Endodermal cell (in vitro differentiated cells): ENCODE measurements around the gene PRSS37. TPM values are rescaled to one million over a fixed set of nuclear protein-coding genes. Genes with fewer than 3 reads are reported as not detected.

Experiments used
- DNase-seq: peaks from one replicate; pipeline ENCODE4 v3.0.0-alpha.2; 2017
- H3K27ac ChIP-seq: 2 replicates; pipeline ENCODE4 v1.5.1; 2013; ENCODE audit warnings: mild to moderate bottlenecking, low read depth, low read length, moderate library complexity
- H3K27me3 ChIP-seq: 2 replicates; pipeline ENCODE4 v1.6.1; 2013; ENCODE audit warnings: mild to moderate bottlenecking, low read length, moderate library complexity; ENCODE audit not compliant: insufficient read depth, control insufficient read depth, poor library complexity, severe bottlenecking
- H3K36me3 ChIP-seq: 2 replicates; pipeline ENCODE4 v1.7.0; 2013; ENCODE audit warnings: mild to moderate bottlenecking, low read length, moderate library complexity; ENCODE audit not compliant: control insufficient read depth, insufficient read depth
- H3K4me1 ChIP-seq: one replicate; pipeline ENCODE4 v1.7.0; 2013; ENCODE audit warnings: low read length; ENCODE audit not compliant: control insufficient read depth, insufficient read depth
- H3K4me3 ChIP-seq: 2 replicates; pipeline ENCODE4 v1.5.1; 2013; ENCODE audit warnings: mild to moderate bottlenecking, low read length, moderate library complexity
- H3K9ac ChIP-seq: 2 replicates; pipeline ENCODE4 v1.6.1; 2013; ENCODE audit warnings: mild to moderate bottlenecking, low read length, moderate library complexity; ENCODE audit not compliant: poor library complexity, severe bottlenecking; ENCODE audit errors: extremely low read depth
- H3K9me3 ChIP-seq: 2 replicates; pipeline ENCODE4 v1.6.1; 2013; ENCODE audit warnings: mild to moderate bottlenecking, low read length, moderate library complexity; ENCODE audit not compliant: control insufficient read depth
- H3K27ac Mint-ChIP-seq: 2 replicates; pipeline ENCODE4 v1.8.0; 2020; ENCODE audit warnings: mixed read lengths
- H3K27me3 Mint-ChIP-seq: 2 replicates; pipeline ENCODE4 v1.8.0; 2021; ENCODE audit warnings: mild to moderate bottlenecking, mixed read lengths; ENCODE audit not compliant: insufficient read depth
- H3K36me3 Mint-ChIP-seq: 2 replicates; pipeline ENCODE4 v1.8.0; 2020; ENCODE audit warnings: low read depth, mixed read lengths
- H3K4me1 Mint-ChIP-seq: 2 replicates; pipeline ENCODE4 v1.8.0; 2020; ENCODE audit warnings: mixed read lengths
- H3K4me3 Mint-ChIP-seq: 2 replicates; pipeline ENCODE4 v1.8.0; 2020; ENCODE audit warnings: mild to moderate bottlenecking, moderate library complexity, mixed read lengths
- H3K9me3 Mint-ChIP-seq: 2 replicates; pipeline ENCODE4 v1.8.0; 2020; ENCODE audit warnings: mild to moderate bottlenecking, mixed read lengths
- WGBS, 2 experiments: methylation state at CpG; one replicate each; pipeline versions ENCODE4 v1.1.5 to v1.1.7; 2013; ENCODE audit warnings: missing lambda C conversion rate in 2 of 2, mixed read lengths in 1 of 2; ENCODE audit not compliant: insufficient coverage in 1 of 2, insufficient read length in 1 of 2; 5-methylcytosine and 5-hydroxymethylcytosine counted together
- long read RNA-seq, 4 experiments: library from polyadenylated mRNA in 2 of 4; library from RNA in 1 of 4; library from capped mRNA in 1 of 4; stranded (forward) in 3 of 4; unstranded in 1 of 4; transcript quantifications; one replicate each; pipeline ENCODE4 v2.0.0, GENCODE V29; 2020 to 2021; ENCODE audit warnings: inconsistent platforms in 1 of 4
- polyA plus RNA-seq, 2 experiments: library from polyadenylated mRNA; stranded (reverse); fragments of 50-300 nt; gene quantifications; one replicate each; pipeline ENCODE4 v1.2.3, GENCODE V29; 2013
- total RNA-seq, 2 donors: library from RNA; stranded (reverse); fragmentation: NEBNext Ultra II Directional in 1 of 2; extraction: Animal tissue kit (Norgen Biotek cat#: 25700) in 1 of 2; gene quantifications; 2 replicates in 1 of 2; 3 replicates in 1 of 2; pipeline ENCODE4 v1.2.1, GENCODE V29; 2021
- TF ChIP-seq, protein P1 (sequence below): fragments of 200-600 bp; sonication (generic); conservative IDR thresholded peaks from 2 replicates; pipeline ENCODE4 v1.5.0; 2021; ENCODE audit warnings: antibody characterized with exemption, mild to moderate bottlenecking

Gene PRSS37
- total RNA-seq = not detected
- polyA plus RNA-seq (2013, experiment 1 of 2) = not detected
- not detected for polyA plus RNA-seq (2013, experiment 2 of 2)
- long read RNA-seq, experiment 1 = 0 reads
- long read RNA-seq, experiment 2 = 0 reads
- long read RNA-seq, experiment 3 = 0 reads
- long read RNA-seq, experiment 4 = 0 reads

GRCh38 chr7:141841385-141841784 lies at the start of gene PRSS37:
TSS of gene PRSS37 (minus strand) at chr7:141841485. CDS start at chr7:141841049, 436 bp downstream.
- H3K4me3 Mint-ChIP-seq = no peak within 1 kb of the TSS
- no peaks in the 10 kb centered on the region for H3K4me1 ChIP-seq
- no peak within 1 kb of the TSS for H3K27ac Mint-ChIP-seq
- TF ChIP-seq, protein P1, sequence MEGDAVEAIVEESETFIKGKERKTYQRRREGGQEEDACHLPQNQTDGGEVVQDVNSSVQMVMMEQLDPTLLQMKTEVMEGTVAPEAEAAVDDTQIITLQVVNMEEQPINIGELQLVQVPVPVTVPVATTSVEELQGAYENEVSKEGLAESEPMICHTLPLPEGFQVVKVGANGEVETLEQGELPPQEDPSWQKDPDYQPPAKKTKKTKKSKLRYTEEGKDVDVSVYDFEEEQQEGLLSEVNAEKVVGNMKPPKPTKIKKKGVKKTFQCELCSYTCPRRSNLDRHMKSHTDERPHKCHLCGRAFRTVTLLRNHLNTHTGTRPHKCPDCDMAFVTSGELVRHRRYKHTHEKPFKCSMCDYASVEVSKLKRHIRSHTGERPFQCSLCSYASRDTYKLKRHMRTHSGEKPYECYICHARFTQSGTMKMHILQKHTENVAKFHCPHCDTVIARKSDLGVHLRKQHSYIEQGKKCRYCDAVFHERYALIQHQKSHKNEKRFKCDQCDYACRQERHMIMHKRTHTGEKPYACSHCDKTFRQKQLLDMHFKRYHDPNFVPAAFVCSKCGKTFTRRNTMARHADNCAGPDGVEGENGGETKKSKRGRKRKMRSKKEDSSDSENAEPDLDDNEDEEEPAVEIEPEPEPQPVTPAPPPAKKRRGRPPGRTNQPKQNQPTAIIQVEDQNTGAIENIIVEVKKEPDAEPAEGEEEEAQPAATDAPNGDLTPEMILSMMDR = no peak
- H3K36me3 Mint-ChIP-seq = no peaks in the 10 kb centered on the region
- no peaks in the 10 kb centered on the region for H3K27me3 ChIP-seq
- no peak within 1 kb of the TSS for H3K4me3 ChIP-seq
- no peaks in the 10 kb centered on the region for H3K9me3 Mint-ChIP-seq
- H3K27ac ChIP-seq = no peak within 1 kb of the TSS
- H3K9me3 ChIP-seq = no peaks in the 10 kb centered on the region
- H3K27me3 Mint-ChIP-seq = no peaks in the 10 kb centered on the region
- H3K4me1 Mint-ChIP-seq = no peaks in the 10 kb centered on the region
- no peak for DNase-seq
- no peaks in the 10 kb centered on the region for H3K36me3 ChIP-seq
- no peak within 1 kb of the TSS for H3K9ac ChIP-seq

GRCh38 chr7:141889321-141889720 lies 48.0 kb upstream of the PRSS37 start:
- no peak overlapping the region for H3K4me3 ChIP-seq
- no peaks in the 10 kb centered on the region for H3K36me3 ChIP-seq
- 88 to 100% methylated on average over 1 of the region's 1 CpG for WGBS, 2 experiments
- no peaks in the 10 kb centered on the region for H3K27me3 Mint-ChIP-seq
- H3K27ac Mint-ChIP-seq = no peak overlapping the region
- no peaks in the 10 kb centered on the region for H3K9me3 Mint-ChIP-seq
- H3K4me1 ChIP-seq = no peaks in the 10 kb centered on the region
- no peaks in the 10 kb centered on the region for H3K27me3 ChIP-seq
- TF ChIP-seq, protein P1 = no peak
- H3K4me1 Mint-ChIP-seq = no peaks in the 10 kb centered on the region
- H3K27ac ChIP-seq = no peak overlapping the region
- H3K9me3 ChIP-seq = no peaks in the 10 kb centered on the region
- no peak overlapping the region for H3K4me3 Mint-ChIP-seq
- no peak overlapping the region for H3K9ac ChIP-seq
- DNase-seq = no peak
- no peaks in the 10 kb centered on the region for H3K36me3 Mint-ChIP-seq

- Histone ChIP-seq H3K36me3 (no peaks in the 10 kb centered on the region), H3K27me3 (no peaks in the 10 kb centered on the region), H3K4me3 (no peak overlapping the region), H3K27ac (no peak overlapping the region), H3K9ac (no peak overlapping the region), H3K4me1 (no peaks in the 10 kb centered on the region), H3K9me3 (no peaks in the 10 kb centered on the region)
- no peak for DNase-seq
- Mint-ChIP-seq H3K4me3 (no peak overlapping the region), H3K36me3 (no peaks in the 10 kb centered on the region), H3K4me1 (no peaks in the 10 kb centered on the region), H3K27me3 (no peaks in the 10 kb centered on the region), H3K9me3 (peaks cover 3% of the 10 kb centered on the region), H3K27ac (no peak overlapping the region)
- TF ChIP-seq, protein P1 = no peak
- WGBS, 2 experiments = 78 to 87% methylated on average over 5 of the region's 5 CpGs
Measured at GRCh38 chr7:141884539-141885225, 43.4 kb upstream of the PRSS37 start.
